Endothelial cell of hepatic sinusoid (primary cell): Measurements from ENCODE around the gene MRPL3.

ENCODE experiments used
- in situ Hi-C: cut with HindIII; loops from 2 replicates; pipeline ENCODE4 v1.10.0; 2017; ENCODE audit warnings: low sequenced_read_pairs

Gene MRPL3

GRCh38 chr3:131502530-131503319, at the start of gene MRPL3:
MRPL3 (minus strand) TSS chr3:131502971; CDS start chr3:131502821, 150 bp downstream.
- in situ Hi-C loops, result no loop called here

GRCh38 chr3:131551761-131552160, 49.0 kb upstream of the MRPL3 start:
- in situ Hi-C loops, result no loop called here

GRCh38 chr3:131550562-131551465, 48.0 kb upstream of the MRPL3 start:
- in situ Hi-C loops, result no loop called here

GRCh38 chr3:131549340-131549739, 46.6 kb upstream of the MRPL3 start:
- in situ Hi-C loops, result no loop called here

GRCh38 chr3:131547585-131547984, 44.8 kb upstream of the MRPL3 start:
- in situ Hi-C loops, result no loop called here

- in situ Hi-C loops, result no loop called here
These were observed 43.7 kb upstream of the MRPL3 start for GRCh38 chr3:131546441-131546840.

- in situ Hi-C loops, result no loop called here
These were observed 41.8 kb upstream of the MRPL3 start for GRCh38 chr3:131544557-131544956.

GRCh38 chr3:131543714-131544113, 40.9 kb upstream of the MRPL3 start:
- in situ Hi-C loops, result no loop called here

DNA sequence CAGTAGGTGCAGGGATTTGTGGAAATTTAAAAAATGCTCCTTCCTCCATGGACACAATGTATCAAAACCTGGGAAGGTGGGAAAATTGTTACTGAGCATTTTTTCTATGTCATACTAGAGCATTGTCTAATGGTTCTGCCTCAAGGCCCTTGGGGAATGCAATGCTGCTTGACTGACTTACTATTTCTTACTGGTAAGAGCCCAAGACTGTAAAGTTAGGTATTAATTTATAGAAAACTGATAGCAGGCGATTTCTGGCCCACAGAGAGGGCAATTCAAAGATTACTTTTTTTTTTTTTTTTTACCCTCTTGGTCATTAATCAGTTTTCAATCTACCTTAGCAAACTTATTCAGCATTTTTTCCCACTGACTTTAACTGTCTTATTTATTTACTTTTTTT, 38.5 kb upstream of the MRPL3 start:
- in situ Hi-C loops, result no loop called here

- in situ Hi-C loops, result no loop called here
These were observed 38.0 kb upstream of the MRPL3 start for GRCh38 chr3:131540821-131541220.

- in situ Hi-C loops, result no loop called here
These were observed 37.4 kb upstream of the MRPL3 start for GRCh38 chr3:131540143-131540542.

DNA sequence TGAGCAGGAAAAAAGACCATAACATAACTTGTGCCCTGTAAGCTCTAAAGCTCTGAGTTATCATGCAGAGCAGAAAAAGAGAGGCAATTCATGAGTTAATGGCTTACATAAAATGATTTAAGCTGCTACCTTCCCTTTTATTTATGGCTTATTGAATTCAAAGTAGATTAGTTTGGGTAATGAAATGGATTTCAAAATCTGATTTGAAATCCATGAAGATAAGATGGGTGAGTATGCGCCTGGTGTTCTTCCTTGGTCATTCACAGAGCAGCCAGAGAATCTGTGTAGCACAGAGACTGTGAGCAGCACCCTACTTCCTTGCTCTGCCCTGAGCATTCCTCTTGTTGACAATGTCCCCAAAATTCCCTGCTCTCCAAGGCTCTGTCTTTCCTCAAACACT, 36.2 kb upstream of the MRPL3 start:
- in situ Hi-C loops, result no loop called here

GRCh38 chr3:131537531-131537930, 34.8 kb upstream of the MRPL3 start:
- in situ Hi-C loops, result no loop called here

GRCh38 chr3:131535596-131535995, 32.8 kb upstream of the MRPL3 start:
- in situ Hi-C loops, result no loop called here

DNA sequence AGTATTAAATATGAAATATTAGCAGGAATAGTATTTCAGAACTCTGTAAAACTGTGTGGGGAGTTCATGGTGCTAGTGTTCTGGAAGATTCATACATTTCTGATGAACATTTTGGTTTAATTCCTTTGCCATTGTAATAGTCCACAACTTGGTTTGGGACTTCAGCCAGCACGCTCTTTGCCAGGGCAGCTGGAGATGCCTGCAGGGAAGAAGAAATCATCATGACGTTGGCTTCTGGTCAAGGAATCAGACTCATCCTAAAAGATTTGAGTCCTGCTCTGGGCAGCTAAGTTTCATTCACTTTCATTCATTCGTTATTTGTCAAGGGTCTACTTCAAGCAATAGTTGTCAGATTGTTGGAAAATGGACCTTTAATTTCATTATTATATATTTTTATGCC, 32.4 kb upstream of the MRPL3 start:
- in situ Hi-C loops, result no loop called here

DNA sequence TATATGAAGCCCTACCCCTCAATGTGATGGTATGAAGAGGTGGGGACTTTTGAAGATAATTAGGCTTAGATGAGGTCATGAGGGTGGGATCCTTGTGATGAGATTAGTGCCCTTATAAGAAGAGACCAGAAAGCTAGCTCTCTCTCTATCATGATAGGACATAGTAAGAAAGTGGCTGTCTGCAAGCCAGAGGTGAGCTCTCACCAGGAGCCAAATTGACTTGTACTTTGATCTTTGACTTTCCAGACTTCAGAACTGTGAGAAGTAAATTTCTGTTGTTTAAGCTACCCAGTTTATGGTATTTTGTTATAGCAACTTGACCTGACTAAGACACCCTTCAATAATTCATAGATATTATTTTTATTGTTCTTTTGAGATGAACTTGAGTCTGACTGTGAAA, 29.9 kb upstream of the MRPL3 start:
- in situ Hi-C loops, result no loop called here

- in situ Hi-C loops, result no loop called here
These were observed 28.1 kb upstream of the MRPL3 start for GRCh38 chr3:131530843-131531242.

- in situ Hi-C loops, result no loop called here
These were observed 27.6 kb upstream of the MRPL3 start for GRCh38 chr3:131530388-131530787.

DNA sequence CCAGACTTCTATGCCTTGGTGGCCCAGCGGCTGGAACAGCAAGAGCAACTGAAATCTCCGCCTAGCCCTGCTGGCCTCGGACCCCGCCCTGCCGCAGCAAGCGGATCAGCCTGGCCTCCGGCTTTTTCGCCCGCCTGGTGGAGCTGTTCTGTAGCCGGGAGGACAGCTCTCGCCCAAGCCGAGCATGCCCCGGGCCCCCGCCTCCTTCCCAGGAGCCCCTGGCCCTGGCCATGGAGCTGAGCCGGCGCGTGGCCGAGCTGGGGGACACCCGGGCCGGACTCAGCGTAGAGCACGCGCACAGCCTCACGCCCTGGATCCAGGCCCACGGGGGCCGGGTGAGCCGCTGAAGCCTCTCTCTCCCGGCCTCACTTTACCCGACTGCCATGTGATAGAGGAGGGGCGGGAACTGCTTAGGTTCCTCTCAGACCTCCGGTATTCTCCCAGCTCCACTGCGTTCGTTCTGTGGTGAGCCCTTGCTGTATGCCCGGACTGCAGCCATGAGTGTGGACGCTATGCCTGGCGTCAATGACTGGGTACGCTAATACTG, 24.1 kb upstream of the MRPL3 start:
- in situ Hi-C loops, result no loop called here

GRCh38 chr3:131518680-131519079, 15.9 kb upstream of the MRPL3 start:
- in situ Hi-C loops, result no loop called here

DNA sequence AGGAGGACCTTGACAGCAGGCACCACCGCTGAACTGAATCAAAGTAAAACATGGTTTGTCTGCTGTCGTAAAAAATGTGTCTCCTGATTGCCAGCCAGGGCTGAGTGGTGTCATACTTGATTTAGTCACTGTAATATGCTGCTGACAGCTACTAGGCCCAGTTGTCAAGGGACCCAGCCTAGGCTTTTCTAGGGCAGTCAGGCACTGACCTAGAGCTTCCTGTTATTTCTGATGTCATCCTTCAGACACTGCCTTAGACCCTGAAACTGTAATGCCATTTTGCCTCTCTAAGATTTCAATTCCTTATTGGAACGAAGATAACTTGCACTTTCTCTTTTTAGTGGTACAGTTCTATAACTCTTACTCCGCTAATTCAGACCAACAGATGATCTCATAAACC, 2.6 kb upstream of the MRPL3 start:
- in situ Hi-C loops, result no loop called here

DNA sequence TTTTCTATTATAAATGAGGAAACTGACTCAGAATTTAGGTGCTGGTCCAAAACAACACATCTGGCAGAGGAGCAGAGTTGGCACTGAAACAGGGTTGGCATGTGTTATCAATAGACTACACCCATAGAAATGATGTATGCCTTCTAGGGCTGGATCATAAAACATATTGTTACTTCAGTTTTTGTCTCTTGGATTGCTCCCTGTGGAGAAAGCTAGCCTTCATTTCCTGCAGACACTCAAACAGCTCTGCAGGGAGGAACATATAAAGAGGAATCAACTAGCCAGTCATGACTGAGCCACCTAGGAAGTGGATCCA, 507 bp upstream of the MRPL3 start:
- in situ Hi-C loops, result no loop called here
